NCI-H2081 treated with DMSO at 0.1 percent for 48 hours (cell line): ENCODE data around the gene BTBD1.

ENCODE experiments used
- DNase-seq: peaks from one replicate; lab custom pipeline; 2025; lab: John Stamatoyannopoulos, UW

The BTBD1 gene

GRCh38 chr15:83066734-83067637 is at the start of gene BTBD1:
Gene BTBD1 (minus strand): TSS chr15:83067252. CDS start chr15:83067151, 101 bp downstream.
- peak; percentile 54 for DNase-seq

GRCh38 chr15:83115831-83116565 is 48.9 kb upstream of the BTBD1 start:
- DNase-seq, result no peak

GRCh38 chr15:83115410-83115809 is 48.4 kb upstream of the BTBD1 start:
- no peak for DNase-seq

GRCh38 chr15:83114856-83115255 is 47.8 kb upstream of the BTBD1 start:
- no peak for DNase-seq

GRCh38 chr15:83113881-83114674 is 47.0 kb upstream of the BTBD1 start:
- no peak for DNase-seq

GRCh38 chr15:83112956-83113299 is 45.9 kb upstream of the BTBD1 start:
- DNase-seq, result no peak

- no peak for DNase-seq
Observed at GRCh38 chr15:83112233-83112955, 45.3 kb upstream of the BTBD1 start.

GRCh38 chr15:83111149-83111548 is 44.1 kb upstream of the BTBD1 start:
- no peak for DNase-seq

- DNase-seq, result no peak
Observed at GRCh38 chr15:83110381-83110780, 43.3 kb upstream of the BTBD1 start.

GRCh38 chr15:83109532-83109931 is 42.5 kb upstream of the BTBD1 start:
- DNase-seq, result no peak

- DNase-seq, result no peak
Observed at GRCh38 chr15:83108266-83109219, 41.5 kb upstream of the BTBD1 start.

GRCh38 chr15:83107841-83108181 is 40.8 kb upstream of the BTBD1 start:
- DNase-seq, result no peak

- DNase-seq, result no peak
Observed at GRCh38 chr15:83106994-83107840, 40.2 kb upstream of the BTBD1 start, which contains the start of gene TM6SF1. Gene TM6SF1 (plus strand): TSS chr15:83107645. CDS start chr15:83107681, 36 bp downstream.

- no peak for DNase-seq
Observed at GRCh38 chr15:83105440-83105839, 38.4 kb upstream of the BTBD1 start.

- DNase-seq, result no peak
Observed at GRCh38 chr15:83104141-83104540, 37.1 kb upstream of the BTBD1 start.

- no peak for DNase-seq
Observed at GRCh38 chr15:83102346-83102745, 35.3 kb upstream of the BTBD1 start.

GRCh38 chr15:83100097-83100646 is 33.1 kb upstream of the BTBD1 start:
- no peak for DNase-seq

GRCh38 chr15:83099290-83099689 is 32.2 kb upstream of the BTBD1 start:
- no peak for DNase-seq

GRCh38 chr15:83098079-83098478 is 31.0 kb upstream of the BTBD1 start:
- DNase-seq, result no peak
